ENCODE measurements around the gene EPB41L2.

The EPB41L2 gene

DNA sequence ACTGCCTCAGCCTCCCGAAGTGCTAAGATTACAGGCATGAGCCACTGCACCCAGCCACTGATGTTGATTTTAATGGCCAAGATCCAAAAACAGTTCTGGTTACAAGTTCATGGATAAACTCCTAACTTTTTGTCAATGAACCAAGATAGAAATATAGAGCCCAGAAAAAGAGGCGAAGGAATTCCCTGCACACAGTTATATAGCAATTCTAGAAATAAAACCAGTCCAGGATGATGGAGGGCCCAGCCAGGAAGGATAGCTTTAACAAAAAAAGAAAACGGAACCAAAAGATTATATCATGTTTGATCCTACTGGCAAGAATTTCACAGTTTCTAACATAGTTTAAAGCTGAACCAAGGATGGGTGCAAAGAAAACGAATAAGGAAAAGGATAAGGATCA is 10.9 kb downstream of the EPB41L2 start:
- H3K9me3 ChIP-seq (ENCODE audit: control insufficient read depth, low read length) = no peaks in the 10 kb centered on the region
- no peak overlapping the region for H2AFZ ChIP-seq
- H3K9ac ChIP-seq = no peak overlapping the region
- no peaks in the 10 kb centered on the region for H3K27me3 ChIP-seq (ENCODE audit: control insufficient read depth, insufficient read depth, low read length)
- no peaks in the 10 kb centered on the region for H3K4me1 ChIP-seq
- no peak overlapping the region for H3K4me2 ChIP-seq (ENCODE audit: low read length)
- peaks cover 6% of the 10 kb centered on the region for H3K79me2 ChIP-seq
- H3K36me3 ChIP-seq (ENCODE audit: control insufficient read depth, insufficient read depth, low read length) = no peaks in the 10 kb centered on the region
- no peak overlapping the region for H3K27ac ChIP-seq
- no peak overlapping the region for H3K4me3 ChIP-seq (ENCODE audit: low read depth, low read length)
- TF ChIP-seq, protein P1, sequence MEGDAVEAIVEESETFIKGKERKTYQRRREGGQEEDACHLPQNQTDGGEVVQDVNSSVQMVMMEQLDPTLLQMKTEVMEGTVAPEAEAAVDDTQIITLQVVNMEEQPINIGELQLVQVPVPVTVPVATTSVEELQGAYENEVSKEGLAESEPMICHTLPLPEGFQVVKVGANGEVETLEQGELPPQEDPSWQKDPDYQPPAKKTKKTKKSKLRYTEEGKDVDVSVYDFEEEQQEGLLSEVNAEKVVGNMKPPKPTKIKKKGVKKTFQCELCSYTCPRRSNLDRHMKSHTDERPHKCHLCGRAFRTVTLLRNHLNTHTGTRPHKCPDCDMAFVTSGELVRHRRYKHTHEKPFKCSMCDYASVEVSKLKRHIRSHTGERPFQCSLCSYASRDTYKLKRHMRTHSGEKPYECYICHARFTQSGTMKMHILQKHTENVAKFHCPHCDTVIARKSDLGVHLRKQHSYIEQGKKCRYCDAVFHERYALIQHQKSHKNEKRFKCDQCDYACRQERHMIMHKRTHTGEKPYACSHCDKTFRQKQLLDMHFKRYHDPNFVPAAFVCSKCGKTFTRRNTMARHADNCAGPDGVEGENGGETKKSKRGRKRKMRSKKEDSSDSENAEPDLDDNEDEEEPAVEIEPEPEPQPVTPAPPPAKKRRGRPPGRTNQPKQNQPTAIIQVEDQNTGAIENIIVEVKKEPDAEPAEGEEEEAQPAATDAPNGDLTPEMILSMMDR (IDR thresholded peaks at IDR 0.05) = no peak

DNA sequence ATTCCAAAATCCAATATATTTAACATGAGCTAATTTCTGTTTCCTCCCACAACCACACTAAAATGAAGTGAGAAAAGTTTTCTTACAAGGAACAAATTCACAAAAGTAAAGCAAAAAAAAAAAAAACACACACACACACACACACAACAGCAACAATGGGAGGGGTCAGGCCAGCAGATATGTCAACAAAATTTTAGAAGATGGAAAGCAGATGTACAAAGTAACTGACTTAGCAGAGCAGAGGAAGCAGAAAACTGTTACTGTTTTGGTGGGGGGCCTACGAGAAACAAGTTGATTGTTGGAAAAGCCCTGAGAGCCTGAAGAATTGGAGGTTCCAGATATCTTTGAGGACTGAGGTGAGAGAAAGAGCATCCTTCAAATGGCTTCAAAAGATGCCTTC is 11.7 kb downstream of the EPB41L2 start:
- Histone ChIP-seq H3K9ac (no peak overlapping the region), H3K27me3 (ENCODE audit: control insufficient read depth, insufficient read depth, low read length) (no peaks in the 10 kb centered on the region), H3K79me2 (peaks cover 6% of the 10 kb centered on the region), H3K4me3 (ENCODE audit: low read depth, low read length) (no peak overlapping the region), H2AFZ (no peak overlapping the region), H3K4me1 (no peaks in the 10 kb centered on the region), H3K9me3 (ENCODE audit: control insufficient read depth, low read length) (no peaks in the 10 kb centered on the region), H3K27ac (no peak overlapping the region), H3K36me3 (ENCODE audit: control insufficient read depth, insufficient read depth, low read length) (no peaks in the 10 kb centered on the region), H3K4me2 (ENCODE audit: low read length) (no peak overlapping the region)
- TF ChIP-seq, protein P1 (IDR thresholded peaks at IDR 0.05) = no peak

DNA sequence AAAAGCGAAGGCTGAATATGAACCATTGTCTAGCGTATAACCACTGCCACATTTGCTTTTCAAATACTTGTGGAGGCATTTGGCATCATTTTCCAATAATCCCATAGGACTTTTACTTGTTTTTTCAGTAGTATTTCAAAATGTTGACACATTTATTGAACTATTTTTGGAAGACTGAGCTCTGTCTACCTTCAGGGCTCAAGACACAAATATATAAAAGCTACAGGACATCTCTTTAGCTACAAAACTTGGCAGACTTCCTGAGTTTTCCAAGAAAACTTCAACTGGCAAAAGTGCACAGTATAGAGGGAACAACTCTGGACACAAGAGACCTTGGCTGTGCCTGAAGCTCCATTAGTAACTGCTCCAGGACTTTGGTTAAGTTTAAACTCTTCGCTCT is 13.4 kb downstream of the EPB41L2 start:
- no peak overlapping the region for H3K4me3 ChIP-seq (ENCODE audit: low read depth, low read length)
- H3K4me2 ChIP-seq (ENCODE audit: low read length) = no peak overlapping the region
- no peak overlapping the region for H3K9ac ChIP-seq
- TF ChIP-seq, protein P1 (IDR thresholded peaks at IDR 0.05) = no peak
- no peaks in the 10 kb centered on the region for H3K4me1 ChIP-seq
- H3K9me3 ChIP-seq (ENCODE audit: control insufficient read depth, low read length) = no peaks in the 10 kb centered on the region
- no peaks in the 10 kb centered on the region for H3K27me3 ChIP-seq (ENCODE audit: control insufficient read depth, insufficient read depth, low read length)
- H2AFZ ChIP-seq = no peak overlapping the region
- H3K36me3 ChIP-seq (ENCODE audit: control insufficient read depth, insufficient read depth, low read length) = no peaks in the 10 kb centered on the region
- H3K27ac ChIP-seq = no peak overlapping the region
- no peaks in the 10 kb centered on the region for H3K79me2 ChIP-seq

DNA sequence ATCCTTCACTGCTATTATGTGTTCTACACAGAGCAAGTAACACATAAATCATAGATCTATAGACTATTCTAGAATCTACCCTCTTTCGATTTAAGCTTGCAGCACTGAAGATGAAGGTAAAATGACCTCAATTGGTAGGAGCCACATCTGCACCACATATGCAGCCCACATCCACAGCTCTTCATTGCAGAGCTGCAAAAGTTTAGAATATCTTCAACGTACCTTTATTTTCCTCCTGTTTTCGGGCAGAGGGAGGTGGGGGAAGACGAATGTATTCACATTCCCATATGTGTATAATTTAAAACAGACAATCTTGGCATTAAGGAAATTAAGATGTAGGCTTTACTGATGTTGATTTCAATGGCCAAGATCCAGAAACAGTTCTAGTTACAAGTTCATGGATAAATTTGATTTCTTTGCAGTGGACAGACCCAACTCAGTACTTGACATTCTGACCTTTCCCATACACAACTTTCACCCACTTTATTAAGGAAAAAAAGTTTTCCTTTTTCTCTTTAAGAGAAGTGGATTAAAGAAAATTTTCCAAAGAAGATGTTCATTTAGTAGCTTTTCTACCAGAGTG is 14.0 kb downstream of the EPB41L2 start:
- Histone ChIP-seq H3K79me2 (no peaks in the 10 kb centered on the region), H2AFZ (no peak overlapping the region), H3K9me3 (ENCODE audit: control insufficient read depth, low read length) (no peaks in the 10 kb centered on the region), H3K27ac (no peak overlapping the region), H3K4me2 (ENCODE audit: low read length) (no peak overlapping the region), H3K36me3 (ENCODE audit: control insufficient read depth, insufficient read depth, low read length) (no peaks in the 10 kb centered on the region), H3K9ac (no peak overlapping the region), H3K27me3 (ENCODE audit: control insufficient read depth, insufficient read depth, low read length) (no peaks in the 10 kb centered on the region), H3K4me3 (ENCODE audit: low read depth, low read length) (no peak overlapping the region), H3K4me1 (no peaks in the 10 kb centered on the region)
- TF ChIP-seq, protein P1 (IDR thresholded peaks at IDR 0.05) = no peak

DNA sequence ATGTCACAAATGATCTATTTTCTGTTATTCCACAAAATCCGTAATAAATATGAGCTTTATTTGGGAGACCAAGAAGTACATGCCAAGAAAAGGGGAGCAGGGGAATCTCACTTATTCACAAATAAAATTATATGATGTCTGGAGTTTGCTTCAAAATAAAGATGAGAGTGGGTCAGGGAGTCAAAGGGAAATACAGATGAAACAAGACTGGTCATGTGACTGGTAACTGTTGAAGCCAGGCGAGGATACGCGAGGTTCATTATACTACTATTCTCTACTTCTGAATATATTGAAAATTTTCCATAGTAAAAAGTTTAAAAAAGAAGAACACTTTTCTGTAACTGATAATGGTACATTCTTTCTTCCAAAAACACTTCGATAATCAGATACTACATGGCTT is 14.6 kb downstream of the EPB41L2 start:
- no peak overlapping the region for H3K4me2 ChIP-seq (ENCODE audit: low read length)
- H3K79me2 ChIP-seq = no peaks in the 10 kb centered on the region
- no peaks in the 10 kb centered on the region for H3K4me1 ChIP-seq
- no peak overlapping the region for H3K4me3 ChIP-seq (ENCODE audit: low read depth, low read length)
- H3K27me3 ChIP-seq (ENCODE audit: control insufficient read depth, insufficient read depth, low read length) = no peaks in the 10 kb centered on the region
- no peaks in the 10 kb centered on the region for H3K9me3 ChIP-seq (ENCODE audit: control insufficient read depth, low read length)
- H3K27ac ChIP-seq = no peak overlapping the region
- no peak overlapping the region for H2AFZ ChIP-seq
- H3K36me3 ChIP-seq (ENCODE audit: control insufficient read depth, insufficient read depth, low read length) = no peaks in the 10 kb centered on the region
- H3K9ac ChIP-seq = no peak overlapping the region
- TF ChIP-seq, protein P1 (IDR thresholded peaks at IDR 0.05) = no peak
